ENCODE results near the gene RIPK4.

Gene RIPK4

DNA sequence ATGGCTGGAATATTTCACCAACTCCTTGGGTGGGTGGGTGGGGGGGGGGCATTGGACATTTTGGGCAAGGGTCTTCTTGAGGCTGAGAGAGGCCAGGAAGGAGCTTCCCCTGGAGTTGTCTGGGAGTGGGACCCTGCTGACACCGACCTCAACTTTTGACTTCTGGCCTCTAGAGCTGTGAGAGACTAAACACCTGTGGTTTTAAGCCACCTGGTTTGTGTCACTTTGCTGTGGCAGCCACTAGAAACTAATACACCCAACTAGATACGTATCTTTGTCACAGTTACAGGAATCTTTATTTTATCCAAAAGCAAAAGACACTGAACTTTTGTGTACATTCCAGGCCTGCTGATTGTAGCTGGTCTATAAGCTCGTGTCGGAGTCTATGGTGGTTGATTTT, 9.9 kb upstream of the RIPK4 start:
- no peak overlapping the region for H3K4me3 ChIP-seq (ENCODE audit: low read length)
- DNase-seq (ENCODE audit: low read depth): no peak
- TF ChIP-seq, protein P1, sequence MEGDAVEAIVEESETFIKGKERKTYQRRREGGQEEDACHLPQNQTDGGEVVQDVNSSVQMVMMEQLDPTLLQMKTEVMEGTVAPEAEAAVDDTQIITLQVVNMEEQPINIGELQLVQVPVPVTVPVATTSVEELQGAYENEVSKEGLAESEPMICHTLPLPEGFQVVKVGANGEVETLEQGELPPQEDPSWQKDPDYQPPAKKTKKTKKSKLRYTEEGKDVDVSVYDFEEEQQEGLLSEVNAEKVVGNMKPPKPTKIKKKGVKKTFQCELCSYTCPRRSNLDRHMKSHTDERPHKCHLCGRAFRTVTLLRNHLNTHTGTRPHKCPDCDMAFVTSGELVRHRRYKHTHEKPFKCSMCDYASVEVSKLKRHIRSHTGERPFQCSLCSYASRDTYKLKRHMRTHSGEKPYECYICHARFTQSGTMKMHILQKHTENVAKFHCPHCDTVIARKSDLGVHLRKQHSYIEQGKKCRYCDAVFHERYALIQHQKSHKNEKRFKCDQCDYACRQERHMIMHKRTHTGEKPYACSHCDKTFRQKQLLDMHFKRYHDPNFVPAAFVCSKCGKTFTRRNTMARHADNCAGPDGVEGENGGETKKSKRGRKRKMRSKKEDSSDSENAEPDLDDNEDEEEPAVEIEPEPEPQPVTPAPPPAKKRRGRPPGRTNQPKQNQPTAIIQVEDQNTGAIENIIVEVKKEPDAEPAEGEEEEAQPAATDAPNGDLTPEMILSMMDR (IDR thresholded peaks at IDR 0.05; ENCODE audit: insufficient read depth, low read depth, low read length, missing control alignments): no peak

DNA sequence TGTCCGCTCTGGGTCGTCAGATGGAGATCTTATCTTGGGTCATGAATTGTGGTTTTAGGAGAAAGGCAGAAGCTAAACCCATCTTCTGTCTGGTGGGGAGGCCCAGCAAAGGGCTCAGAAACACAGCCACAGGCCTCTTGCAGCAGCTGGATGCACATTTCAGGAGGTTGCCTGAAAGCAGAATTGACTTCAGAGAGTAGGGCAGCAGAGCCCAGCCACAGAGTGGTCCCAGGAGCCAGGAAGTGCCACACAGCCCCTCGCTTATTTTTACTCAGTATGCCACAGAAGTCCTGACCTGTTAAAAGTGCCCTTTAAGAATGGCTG, 8.3 kb upstream of the RIPK4 start:
- DNase-seq (ENCODE audit: low read depth): no peak
- TF ChIP-seq, protein P1 (IDR thresholded peaks at IDR 0.05; ENCODE audit: insufficient read depth, low read depth, low read length, missing control alignments): no peak
- no peak overlapping the region for H3K4me3 ChIP-seq (ENCODE audit: low read length)

DNA sequence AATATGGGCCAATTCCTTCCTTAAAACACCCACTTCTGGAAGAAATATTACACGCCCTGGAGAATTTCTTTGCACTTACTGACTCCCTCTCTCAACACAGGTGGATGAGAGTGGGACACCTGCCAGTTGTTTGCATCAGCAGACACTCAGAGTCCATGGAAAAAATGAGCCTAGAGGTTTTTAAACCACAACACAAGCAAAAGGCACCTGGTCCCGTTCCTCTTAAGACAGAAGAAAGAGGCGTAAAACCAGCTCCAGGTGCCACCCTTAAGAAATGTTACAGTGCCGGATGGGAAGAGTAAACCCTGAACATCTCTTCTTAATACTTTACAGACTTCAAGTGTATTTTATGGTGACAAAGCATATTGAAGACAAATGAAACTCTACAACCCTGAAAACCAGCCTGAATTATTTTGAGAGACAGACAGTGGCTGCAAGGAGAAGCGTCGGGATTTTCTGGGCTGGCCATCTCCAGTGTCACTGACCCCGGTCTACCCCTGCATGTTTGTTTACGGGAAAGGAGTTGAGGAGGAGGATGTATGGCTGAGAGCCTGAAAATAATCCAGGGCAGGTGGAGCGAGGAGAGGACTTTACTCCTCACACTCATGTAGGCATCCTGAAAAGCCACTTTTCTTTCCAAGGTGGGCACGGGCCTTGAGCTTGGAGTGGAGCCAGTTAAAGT, 7.8 kb upstream of the RIPK4 start:
- DNase-seq (ENCODE audit: low read depth): no peak
- TF ChIP-seq, protein P1 (IDR thresholded peaks at IDR 0.05; ENCODE audit: insufficient read depth, low read depth, low read length, missing control alignments): no peak
- H3K4me3 ChIP-seq (ENCODE audit: low read length): no peak overlapping the region

DNA sequence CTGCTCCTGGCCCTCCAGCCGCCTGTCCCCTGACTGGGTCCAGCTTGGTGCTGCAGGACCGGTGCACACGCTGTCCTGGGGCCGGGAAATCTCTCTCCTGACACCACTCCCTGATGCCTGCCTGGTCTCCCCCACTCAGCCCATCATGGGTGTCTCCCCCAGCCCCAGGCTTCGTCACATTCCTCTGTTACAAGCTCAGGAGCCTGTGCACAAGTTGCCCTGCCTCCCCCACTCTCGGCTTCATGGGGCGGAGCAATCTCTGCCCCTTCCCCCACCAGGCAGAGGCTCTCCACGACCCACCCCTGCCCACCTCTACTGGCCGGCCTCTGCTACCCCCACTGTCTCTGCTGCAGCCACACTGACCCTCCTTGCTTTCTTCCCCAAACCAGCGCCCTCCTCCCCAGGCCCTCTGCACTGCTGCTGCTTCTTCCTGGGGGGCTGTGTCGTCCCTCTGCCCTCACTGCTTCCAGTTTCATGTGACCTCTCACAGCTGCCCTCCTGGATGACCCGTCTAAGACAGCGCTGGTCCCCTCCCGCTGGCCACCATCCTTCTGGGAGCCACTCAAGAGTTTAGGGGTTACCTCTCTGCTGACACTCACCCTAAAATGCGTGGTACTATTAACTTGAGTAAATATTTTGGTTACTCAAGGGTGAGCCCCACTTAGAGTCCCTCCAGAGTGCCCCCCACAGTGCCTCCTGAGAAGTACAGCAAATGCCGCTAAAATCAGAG, 5.7 kb upstream of the RIPK4 start:
- TF ChIP-seq, protein P1 (IDR thresholded peaks at IDR 0.05; ENCODE audit: insufficient read depth, low read depth, low read length, missing control alignments): no peak
- H3K4me3 ChIP-seq (ENCODE audit: low read length): no peak overlapping the region
- no peak for DNase-seq (ENCODE audit: low read depth)

DNA sequence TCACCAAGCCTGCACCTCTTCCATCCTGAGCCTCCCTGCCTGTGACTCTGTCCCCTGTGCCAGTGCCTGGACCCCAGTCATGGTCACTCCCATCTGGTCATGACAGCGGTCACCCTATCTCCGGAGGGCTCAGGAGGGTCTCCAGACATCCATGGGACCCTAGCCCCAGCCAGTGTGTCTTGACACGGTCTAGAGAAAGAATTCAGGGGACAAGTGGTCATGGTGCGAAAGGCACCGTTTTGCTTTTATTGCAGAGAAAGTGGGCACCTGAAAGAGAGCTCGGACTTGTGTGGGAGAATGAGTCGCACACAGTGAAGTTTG, 4.7 kb upstream of the RIPK4 start:
- TF ChIP-seq, protein P1 (IDR thresholded peaks at IDR 0.05; ENCODE audit: insufficient read depth, low read depth, low read length, missing control alignments): no peak
- no peak overlapping the region for H3K4me3 ChIP-seq (ENCODE audit: low read length)
- no peak for DNase-seq (ENCODE audit: low read depth)

DNA sequence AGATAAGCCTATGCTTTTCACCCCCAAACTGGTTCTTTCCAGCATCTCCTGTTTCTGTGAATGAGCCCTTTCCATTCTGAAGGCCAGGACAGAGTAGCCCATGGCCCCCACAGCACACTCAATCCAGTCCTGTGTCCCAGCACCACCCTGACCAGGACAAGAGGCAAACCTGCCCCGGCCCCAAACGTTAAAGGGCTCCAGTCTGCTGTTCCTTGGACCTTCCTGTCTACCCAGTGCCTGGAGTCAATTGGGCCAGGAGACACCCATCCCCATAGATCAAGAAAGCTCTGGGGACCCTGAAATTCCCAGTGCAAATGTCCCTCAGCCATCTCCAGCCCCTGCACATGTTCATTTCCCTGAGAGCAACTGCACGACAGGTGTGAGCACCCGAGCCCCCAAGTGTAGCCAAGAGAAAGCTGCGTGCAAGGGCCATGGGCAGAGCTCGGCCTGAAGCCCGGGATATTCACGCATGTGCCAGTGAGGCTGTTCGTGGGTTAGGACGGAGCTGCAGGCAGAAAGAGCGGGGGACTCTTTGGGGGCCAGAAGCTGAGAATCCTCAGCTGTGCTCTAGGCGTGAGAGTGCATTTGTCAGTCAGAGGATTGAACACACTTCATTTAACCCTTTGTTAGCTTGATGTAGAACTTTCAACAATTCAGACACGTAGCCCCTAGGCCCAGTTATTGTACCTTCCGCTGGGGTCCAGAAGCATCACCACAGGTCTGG, 4.2 kb upstream of the RIPK4 start:
- H3K4me3 ChIP-seq (ENCODE audit: low read length): no peak overlapping the region
- DNase-seq (ENCODE audit: low read depth): no peak
- TF ChIP-seq, protein P1 (IDR thresholded peaks at IDR 0.05; ENCODE audit: insufficient read depth, low read depth, low read length, missing control alignments): no peak
